Thoracic aorta (tissue), 2 donors: ENCODE data around the gene KIAA1217. TPM values are rescaled to one million over a fixed set of nuclear protein-coding genes. Genes with fewer than 3 reads are reported as not detected.

Experiments
- ATAC-seq: fragments of 150-250 bp; one replicate; pipeline ENCODE4 v1.8.0; 2017; ENCODE audit warnings: low read depth; ENCODE audit not compliant: insufficient number of reproducible peaks, low FRiP score
- DNase-seq: peaks from one replicate; pipeline ENCODE4 v3.0.0-alpha.2; 2020; ENCODE audit warnings: low spot score
- H3K27ac ChIP-seq, 2 donors: fragments of 200-600 bp; sonication (generic); 1 replicate in 1 of 2; 2 replicates in 1 of 2; pipeline ENCODE4 v1.5.1; 2016; ENCODE audit warnings: mild to moderate bottlenecking in 2 of 2, moderate library complexity in 2 of 2
- H3K27me3 ChIP-seq: fragments of 200-600 bp; sonication (generic); replicated peaks from 2 replicates; pipeline ENCODE4 v1.6.0; 2016; ENCODE audit warnings: mild to moderate bottlenecking; ENCODE audit not compliant: insufficient read depth
- H3K36me3 ChIP-seq: fragments of 200-600 bp; sonication (generic); one replicate; pipeline ENCODE4 v1.5.1; 2016
- H3K4me1 ChIP-seq, 2 donors: fragments of 200-600 bp; sonication (generic); 1 replicate in 1 of 2; 2 replicates in 1 of 2; pipeline versions ENCODE4 v1.5.1 to v1.6.0; 2016; ENCODE audit warnings: low read depth in 2 of 2, mild to moderate bottlenecking in 1 of 2; ENCODE audit not compliant: control insufficient read depth in 1 of 2
- H3K4me3 ChIP-seq: fragments of 200-600 bp; sonication (generic); 2 replicates; pipeline ENCODE4 v1.5.1; 2016; ENCODE audit warnings: mild to moderate bottlenecking
- H3K9me3 ChIP-seq: fragments of 200-600 bp; sonication (generic); 2 replicates; pipeline ENCODE4 v1.5.1; 2016
- total RNA-seq, 2 donors: library from RNA; depleted of rRNA; stranded (reverse); fragments of >200 nt; gene quantifications; one replicate each; pipeline versions ENCODE4 v1.1.0 to v1.2.3, GENCODE V29; 2016
- TF ChIP-seq, protein P1 (sequence below): fragments of 200-600 bp; sonication (generic); IDR thresholded peaks from one replicate; pipeline ENCODE4 v1.5.1; 2019; ENCODE audit warnings: antibody characterized with exemption

KIAA1217 gene
- total RNA-seq, 2 donors from 2014 or later: 15.2 to 15.6 TPM

DNA sequence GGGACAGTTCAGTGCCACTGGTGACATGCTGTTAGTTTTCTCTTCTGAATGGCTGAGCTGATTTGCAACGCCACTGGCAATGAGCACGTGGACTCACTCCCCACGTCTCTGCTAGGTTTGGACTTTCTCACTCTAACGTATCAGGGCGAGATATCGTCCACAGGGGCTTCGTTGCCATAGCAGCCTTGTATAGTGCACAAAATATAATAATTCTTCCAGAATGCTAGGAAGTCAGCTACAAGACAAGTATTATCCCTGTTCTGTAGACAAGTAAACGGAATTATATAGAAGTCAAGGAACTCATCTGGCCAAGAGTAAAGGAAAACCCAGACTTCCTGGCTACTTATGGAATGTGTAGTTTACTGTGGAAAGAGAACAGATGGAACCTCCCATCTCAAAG is 288.0 kb downstream of the KIAA1217 start:
- TF ChIP-seq, protein P1, sequence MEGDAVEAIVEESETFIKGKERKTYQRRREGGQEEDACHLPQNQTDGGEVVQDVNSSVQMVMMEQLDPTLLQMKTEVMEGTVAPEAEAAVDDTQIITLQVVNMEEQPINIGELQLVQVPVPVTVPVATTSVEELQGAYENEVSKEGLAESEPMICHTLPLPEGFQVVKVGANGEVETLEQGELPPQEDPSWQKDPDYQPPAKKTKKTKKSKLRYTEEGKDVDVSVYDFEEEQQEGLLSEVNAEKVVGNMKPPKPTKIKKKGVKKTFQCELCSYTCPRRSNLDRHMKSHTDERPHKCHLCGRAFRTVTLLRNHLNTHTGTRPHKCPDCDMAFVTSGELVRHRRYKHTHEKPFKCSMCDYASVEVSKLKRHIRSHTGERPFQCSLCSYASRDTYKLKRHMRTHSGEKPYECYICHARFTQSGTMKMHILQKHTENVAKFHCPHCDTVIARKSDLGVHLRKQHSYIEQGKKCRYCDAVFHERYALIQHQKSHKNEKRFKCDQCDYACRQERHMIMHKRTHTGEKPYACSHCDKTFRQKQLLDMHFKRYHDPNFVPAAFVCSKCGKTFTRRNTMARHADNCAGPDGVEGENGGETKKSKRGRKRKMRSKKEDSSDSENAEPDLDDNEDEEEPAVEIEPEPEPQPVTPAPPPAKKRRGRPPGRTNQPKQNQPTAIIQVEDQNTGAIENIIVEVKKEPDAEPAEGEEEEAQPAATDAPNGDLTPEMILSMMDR: no peak
- Histone ChIP-seq H3K4me3 (no peak overlapping the region), H3K36me3 (no peaks in the 10 kb centered on the region), H3K4me1 (no peaks in the 10 kb centered on the region), H3K9me3 (no peaks in the 10 kb centered on the region), H3K27me3 (no peaks in the 10 kb centered on the region), H3K27ac (no peak overlapping the region)
- DNase-seq (no peak), ATAC-seq (no peak)

DNA sequence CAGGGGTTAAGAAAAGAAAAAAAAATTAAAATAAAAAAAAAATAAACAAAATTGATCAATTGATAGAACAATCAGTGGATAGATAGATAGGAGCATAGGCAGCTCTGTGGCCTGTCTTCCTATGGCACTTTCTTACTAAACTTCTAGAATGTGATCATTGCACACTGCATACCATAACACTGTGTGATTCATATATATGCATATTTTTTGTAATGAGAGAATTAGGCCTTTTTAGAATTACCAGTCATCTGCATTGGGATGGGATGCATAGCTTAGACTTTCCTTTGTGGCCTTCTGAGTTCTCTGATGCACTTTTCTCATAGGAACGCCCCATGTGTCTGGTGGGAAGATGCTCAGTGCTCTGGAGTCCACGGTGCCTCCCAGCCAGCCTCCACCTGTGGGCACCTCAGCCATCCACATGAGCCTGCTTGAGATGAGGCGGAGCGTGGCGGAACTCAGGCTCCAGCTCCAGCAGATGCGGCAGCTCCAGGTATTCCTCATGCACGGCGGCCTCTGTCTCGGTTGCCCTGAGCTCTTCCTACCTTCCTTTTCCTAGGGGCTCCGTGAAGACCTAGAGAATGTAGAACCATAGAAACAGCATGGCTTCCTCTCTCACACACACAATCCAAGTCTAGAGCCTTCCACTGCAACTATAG is 292.2 kb downstream of the KIAA1217 start:
- peaks cover 3% of the 10 kb centered on the region for H3K36me3 ChIP-seq
- no peaks in the 10 kb centered on the region for H3K4me1 ChIP-seq
- DNase-seq (no peak), ATAC-seq (no peak)
- H3K27ac ChIP-seq: no peak overlapping the region
- H3K9me3 ChIP-seq: no peaks in the 10 kb centered on the region
- TF ChIP-seq, protein P1: no peak
- H3K4me3 ChIP-seq: no peak overlapping the region
- H3K27me3 ChIP-seq: no peaks in the 10 kb centered on the region

- no peak for ATAC-seq
- H3K4me3 ChIP-seq: no peak overlapping the region
- DNase-seq: no peak
- H3K27me3 ChIP-seq: no peaks in the 10 kb centered on the region
- H3K27ac ChIP-seq: no peak overlapping the region
- H3K4me1 ChIP-seq: no peaks in the 10 kb centered on the region
- peaks cover 3% of the 10 kb centered on the region for H3K36me3 ChIP-seq
- H3K9me3 ChIP-seq: no peaks in the 10 kb centered on the region
- TF ChIP-seq, protein P1: no peak
Measured at GRCh38 chr10:24502006-24502405, 293.1 kb downstream of the KIAA1217 start.

GRCh38 chr10:24502801-24503460 is 294.0 kb downstream of the KIAA1217 start:
- TF ChIP-seq, protein P1: no peak
- DNase-seq (no peak), ATAC-seq (no peak)
- H3K27me3 ChIP-seq: no peaks in the 10 kb centered on the region
- H3K4me3 ChIP-seq: no peak overlapping the region
- H3K36me3 ChIP-seq: peaks cover 3% of the 10 kb centered on the region
- no peak overlapping the region for H3K27ac ChIP-seq
- no peaks in the 10 kb centered on the region for H3K9me3 ChIP-seq
- H3K4me1 ChIP-seq: no peaks in the 10 kb centered on the region

GRCh38 chr10:24503461-24504320 is 294.8 kb downstream of the KIAA1217 start:
- Histone ChIP-seq H3K36me3 (peaks cover 3% of the 10 kb centered on the region), H3K9me3 (no peaks in the 10 kb centered on the region), H3K27ac (no peak overlapping the region), H3K4me1 (no peaks in the 10 kb centered on the region), H3K27me3 (no peaks in the 10 kb centered on the region), H3K4me3 (no peak overlapping the region)
- ATAC-seq: no peak
- no peak for DNase-seq
- TF ChIP-seq, protein P1: peak; percentile 17
